Endothelial cell of umbilical vein (primary cell): Measurements from ENCODE around the gene KRT86. TPM values are rescaled to one million over a fixed set of nuclear protein-coding genes. Genes with fewer than 3 reads are reported as not detected.

Experiments
- BruUV-seq: library from RNA; stranded (reverse); fragments of 400-500 nt; replicated peaks from 2 replicates; lab custom pipeline; 2021; lab: Mats Ljungman, UMichigan
- CTCF ChIA-PET: fragments of 300-600, 350-600 bp; sonication (Branson Sonifier 250); formaldehyde crosslinking; loops from one replicate; lab custom pipeline; 2021; ENCODE audit warnings: antibody characterized with exemption, inconsistent platforms; lab: Charles Lee
- POLR2A ChIA-PET: fragments of 300-600, 350-600 bp; sonication (Branson Sonifier 250); formaldehyde crosslinking; loops from one replicate; lab custom pipeline; 2021; ENCODE audit warnings: antibody characterized with exemption, inconsistent platforms; lab: Charles Lee
- DNase-seq: peaks from one replicate; pipeline ENCODE4 v3.0.0-alpha.2; 2011; ENCODE audit warnings: low read depth, low spot score
- FAIRE-seq: peaks from 2 replicates; lab custom pipeline; 2011; peaks lifted over from hg19 to GRCh38; lab: Jason Lieb, UNC
- H2AFZ ChIP-seq: 2 replicates; pipeline ENCODE4 v1.6.0; 2012; ENCODE audit warnings: low read depth, low read length, control low read depth, inconsistent platforms
- H3K27ac ChIP-seq: 2 replicates; pipeline ENCODE4 v1.5.1; 2011; ENCODE audit warnings: low read depth, mild to moderate bottlenecking, control low read depth, low read length, moderate library complexity; ENCODE audit not compliant: insufficient read depth
- H3K27me3 ChIP-seq, 2 experiments: 2 replicates each; pipeline versions ENCODE4 v1.6.0 to v1.6.1; 2011; ENCODE audit warnings: low read length in 2 of 2, mixed read lengths in 1 of 2; ENCODE audit not compliant: control insufficient read depth in 2 of 2, insufficient read depth in 2 of 2
- H3K36me3 ChIP-seq, 2 experiments: 2 replicates in 1 of 2; 3 replicates in 1 of 2; pipeline ENCODE4 v1.5.1; 2011; ENCODE audit warnings: low read length in 2 of 2, mild to moderate bottlenecking in 1 of 2, moderate library complexity in 1 of 2; ENCODE audit not compliant: control insufficient read depth in 2 of 2, insufficient read depth in 2 of 2; ENCODE audit errors: extremely low read depth in 1 of 2
- H3K4me1 ChIP-seq: 3 replicates; pipeline ENCODE4 v1.5.1; 2011; ENCODE audit warnings: mild to moderate bottlenecking, low read length; ENCODE audit not compliant: control insufficient read depth, insufficient read depth; ENCODE audit errors: extremely low read depth
- H3K4me2 ChIP-seq: 2 replicates; pipeline ENCODE4 v1.6.1; 2011; ENCODE audit warnings: low read length, control low read depth, mixed read lengths; ENCODE audit not compliant: insufficient read depth
- H3K4me3 ChIP-seq, 3 experiments: fragments of 200-600 bp in 1 of 3; sonication (generic), shearing (Covaris generic) in 1 of 3; replicated peaks in 1 of 3; 2 replicates each; pipeline ENCODE4 v1.5.1; 2011 to 2016; ENCODE audit warnings: control low read depth in 3 of 3, low read length in 3 of 3, mild to moderate bottlenecking in 2 of 3, inconsistent platforms in 1 of 3, low read depth in 1 of 3, moderate library complexity in 1 of 3; ENCODE audit not compliant: insufficient read depth in 1 of 3
- H3K79me2 ChIP-seq: 2 replicates; pipeline ENCODE4 v1.6.0; 2012; ENCODE audit warnings: low read length, inconsistent platforms; ENCODE audit not compliant: control insufficient read depth, insufficient read depth
- H3K9ac ChIP-seq: replicated peaks from 2 replicates; pipeline ENCODE3; 2011; ENCODE audit warnings: low read length, control low read depth; ENCODE audit not compliant: insufficient read depth; ENCODE audit errors: extremely low read depth
- H3K9me1 ChIP-seq: replicated peaks from 3 replicates; pipeline ENCODE4 v1.6.0; 2011; ENCODE audit warnings: mild to moderate bottlenecking, low read length; ENCODE audit not compliant: control insufficient read depth, insufficient read depth; ENCODE audit errors: extremely low read depth
- H3K9me3 ChIP-seq: replicated peaks from 2 replicates; pipeline ENCODE4 v1.5.1; 2012; ENCODE audit warnings: low read length, inconsistent platforms; ENCODE audit not compliant: control insufficient read depth, insufficient read depth
- H4K20me1 ChIP-seq: replicated peaks from 2 replicates; pipeline ENCODE3; 2011; ENCODE audit warnings: mild to moderate bottlenecking, low read length; ENCODE audit not compliant: control insufficient read depth, insufficient read depth; ENCODE audit errors: extremely low read depth
- EZH2 ChIP-seq: IDR thresholded peaks from 2 replicates; pipeline ENCODE4 v1.6.1; 2012; ENCODE audit warnings: borderline replicate concordance, low read depth, mild to moderate bottlenecking, moderate library complexity, low read length, inconsistent platforms; ENCODE audit not compliant: severe bottlenecking
- FOS ChIP-seq: IDR thresholded peaks from 2 replicates; pipeline ENCODE4 v1.6.1; 2011; ENCODE audit warnings: mild to moderate bottlenecking, low read length, moderate library complexity, borderline replicate concordance; ENCODE audit not compliant: insufficient read depth
- GATA2 ChIP-seq: IDR thresholded peaks from 2 replicates; pipeline ENCODE4 v1.7.0; 2011; ENCODE audit warnings: low read depth, mild to moderate bottlenecking, moderate library complexity, mixed read lengths, low read length; ENCODE audit not compliant: insufficient read length, insufficient read depth
- JUN ChIP-seq: IDR thresholded peaks from 2 replicates; pipeline ENCODE4 v1.6.1; 2011; ENCODE audit warnings: borderline replicate concordance, low read depth; ENCODE audit not compliant: insufficient read length, insufficient read depth
- MAX ChIP-seq: IDR thresholded peaks from 2 replicates; pipeline ENCODE4 v1.6.1; 2011; ENCODE audit not compliant: insufficient read depth, insufficient read length
- MYC ChIP-seq: IDR thresholded peaks from one replicate; pipeline ENCODE4 v1.6.1; 2011; ENCODE audit warnings: mild to moderate bottlenecking, low read depth, low read length
- POLR2A ChIP-seq: IDR thresholded peaks from 2 replicates; pipeline ENCODE4 v1.6.1; 2012; ENCODE audit warnings: low read depth, mild to moderate bottlenecking, control low read depth, low read length
- POLR2AphosphoS5 ChIP-seq: IDR thresholded peaks from 2 replicates; pipeline ENCODE4 v1.6.1; 2012; ENCODE audit warnings: low read depth, mild to moderate bottlenecking, control low read depth, low read length, moderate library complexity; ENCODE audit not compliant: insufficient read depth
- dilution Hi-C: fragments of 300-500 bp; cut with MboI; formaldehyde crosslinking; loops from one replicate; pipeline ENCODE4 v1.15.0; 2019; ENCODE audit warnings: low sequenced_read_pairs; ENCODE audit not compliant: extremely low pct_ligation_motif_present
- intact Hi-C: fragments of 100-400 bp; cut with micrococcal nuclease; formaldehyde crosslinking; loops from one replicate; pipeline ENCODE4 v1.10.0; 2022
- polyA plus RNA-seq, 4 experiments: library from polyadenylated mRNA; depleted of rRNA in 3 of 4; stranded (reverse) in 3 of 4; unstranded in 1 of 4; fragments of >200 nt; gene quantifications; 2 replicates each; pipeline versions ENCODE4 v1.2.1 to v1.2.3, GENCODE V29; 2011 to 2012; ENCODE audit warnings: missing spikeins in 1 of 4
- total RNA-seq: library from RNA; stranded (reverse); gene quantifications from 2 replicates; pipeline ENCODE4 v1.2.3, GENCODE V29; 2021
- TF ChIP-seq, protein P1 (sequence below), 2 donors: IDR thresholded peaks; 1 replicate in 1 of 2; 2 replicates in 1 of 2; pipeline ENCODE4 v1.5.1; 2011; ENCODE audit warnings: low read length in 2 of 2, mild to moderate bottlenecking in 2 of 2, moderate library complexity in 2 of 2, control low read depth in 1 of 2, inconsistent platforms in 1 of 2, low read depth in 1 of 2; ENCODE audit not compliant: insufficient read depth in 1 of 2; ENCODE audit errors: extremely low read depth in 1 of 2

Gene KRT86
- total and polyA plus RNA-seq, 2 donors (not counting 3 experiments of a cell fraction or from before 2014, with no cell fraction given), result not detected

DNA sequence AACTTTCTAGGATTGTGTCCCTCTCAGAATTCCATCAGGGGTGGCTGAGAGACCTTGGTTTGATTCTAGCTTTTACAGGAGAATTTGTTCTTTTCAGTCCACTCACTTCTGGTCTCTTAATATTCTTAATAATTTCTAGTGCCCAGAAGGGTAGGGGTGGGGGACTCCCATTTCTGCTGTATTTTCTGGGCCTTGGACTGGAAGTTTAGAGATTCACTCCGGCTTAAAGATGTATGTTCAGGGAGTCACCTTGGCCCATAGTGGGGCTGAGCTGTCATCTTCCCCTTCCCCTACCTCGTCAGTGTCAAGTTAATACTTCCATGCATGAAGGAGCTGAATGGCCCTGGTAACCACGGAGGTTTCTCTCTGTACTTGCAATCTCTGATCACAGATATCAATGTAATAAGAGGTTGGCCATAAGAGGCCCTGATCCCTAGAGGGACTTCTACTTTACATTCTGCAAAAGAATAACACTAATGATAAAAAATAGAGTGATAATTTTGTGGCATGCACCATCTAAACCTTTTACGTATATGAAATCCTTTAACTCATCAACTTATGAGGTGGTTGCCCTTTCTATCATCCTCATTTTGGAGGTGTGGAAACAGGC, 10.2 kb downstream of the KRT86 start:
- H3K27me3 ChIP-seq, result no peaks in the 10 kb centered on the region
- dilution Hi-C loops, result no loop called here
- POLR2A ChIA-PET, result no interaction called here
- no peaks in the 10 kb centered on the region for H3K4me1 ChIP-seq
- BruUV-seq, result no TSS peak
- TF ChIP-seq MYC (no peak), GATA2 (no peak), POLR2A (no peak), MAX (no peak), JUN (no peak), FOS (no peak), EZH2 (no peak), POLR2AphosphoS5 (no peak)
- TF ChIP-seq, protein P1, sequence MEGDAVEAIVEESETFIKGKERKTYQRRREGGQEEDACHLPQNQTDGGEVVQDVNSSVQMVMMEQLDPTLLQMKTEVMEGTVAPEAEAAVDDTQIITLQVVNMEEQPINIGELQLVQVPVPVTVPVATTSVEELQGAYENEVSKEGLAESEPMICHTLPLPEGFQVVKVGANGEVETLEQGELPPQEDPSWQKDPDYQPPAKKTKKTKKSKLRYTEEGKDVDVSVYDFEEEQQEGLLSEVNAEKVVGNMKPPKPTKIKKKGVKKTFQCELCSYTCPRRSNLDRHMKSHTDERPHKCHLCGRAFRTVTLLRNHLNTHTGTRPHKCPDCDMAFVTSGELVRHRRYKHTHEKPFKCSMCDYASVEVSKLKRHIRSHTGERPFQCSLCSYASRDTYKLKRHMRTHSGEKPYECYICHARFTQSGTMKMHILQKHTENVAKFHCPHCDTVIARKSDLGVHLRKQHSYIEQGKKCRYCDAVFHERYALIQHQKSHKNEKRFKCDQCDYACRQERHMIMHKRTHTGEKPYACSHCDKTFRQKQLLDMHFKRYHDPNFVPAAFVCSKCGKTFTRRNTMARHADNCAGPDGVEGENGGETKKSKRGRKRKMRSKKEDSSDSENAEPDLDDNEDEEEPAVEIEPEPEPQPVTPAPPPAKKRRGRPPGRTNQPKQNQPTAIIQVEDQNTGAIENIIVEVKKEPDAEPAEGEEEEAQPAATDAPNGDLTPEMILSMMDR (IDR thresholded peaks at IDR 0.05; ENCODE audit: extremely low read depth in 1 of 2, insufficient read depth in 1 of 2, low read depth in 1 of 2, low read length in 2 of 2), result no peak
- DNase-seq, result no peak
- intact Hi-C loops, result no loop called here
- no peak for FAIRE-seq
- H2AFZ ChIP-seq, result no peak overlapping the region
- H3K36me3 ChIP-seq, result no peaks in the 10 kb centered on the region
- no peaks in the 10 kb centered on the region for H3K79me2 ChIP-seq
- no peak overlapping the region for H3K27ac ChIP-seq
- no peaks in the 10 kb centered on the region for H3K9me3 ChIP-seq
- no peaks in the 10 kb centered on the region for H4K20me1 ChIP-seq
- no peak overlapping the region for H3K4me3 ChIP-seq
- H3K4me2 ChIP-seq, result no peak overlapping the region
- H3K9me1 ChIP-seq, result no peaks in the 10 kb centered on the region
- CTCF ChIA-PET, result interaction anchor here (0.7 to 2.4 kb wide), 6 partner anchors 9 to 43 kb away, joined by 3 to 9 read pairs (median 4); no protein-coding TSS in a partner anchor
- H3K9ac ChIP-seq, result no peak overlapping the region
